Measurements from ENCODE around the gene ZNF287. TPM values are rescaled to one million over a fixed set of nuclear protein-coding genes. Genes with fewer than 3 reads are reported as not detected.
A peak's percentile ranks its signal among the peaks of the same experiment; 100 is the strongest.

ZNF287 gene
- polyA plus RNA-seq, 4 donors, result 0.81 to 2.7 (median 2.2) TPM; not detected in 1

GRCh38 chr17:16507918-16508533 lies 61.0 kb downstream of the ZNF287 start:
- H3K4me3 ChIP-seq (ENCODE audit: low read depth in 1 of 3, low read length in 3 of 3), result no peak overlapping the region
- H3K27ac ChIP-seq (ENCODE audit: low read depth in 1 of 3, low read length in 2 of 3), result peak overlapping the region; percentile 65 to 81 (median 72)
- no peaks in the 10 kb centered on the region for H3K36me3 ChIP-seq (ENCODE audit: control insufficient read depth in 3 of 3, insufficient read depth in 2 of 3, low read depth in 1 of 3, low read length in 3 of 3)
- no peaks in the 10 kb centered on the region for H3K27me3 ChIP-seq (ENCODE audit: control insufficient read depth in 3 of 3, insufficient read depth in 3 of 3, low read length in 3 of 3)
- peaks cover 1 to 21% (median 4%) of the 10 kb centered on the region in 3 donors for H3K4me1 ChIP-seq (ENCODE audit: control insufficient read depth in 3 of 3, insufficient read depth in 2 of 3, low read depth in 1 of 3, low read length in 2 of 3)
- no peaks in the 10 kb centered on the region for H3K9me3 ChIP-seq (ENCODE audit: control insufficient read depth in 2 of 2, insufficient read depth in 1 of 2, low read depth in 1 of 2, low read length in 1 of 2)
- FAIRE-seq (no peak), DNase-seq (peak; percentile 82 to 86)
- 53 to 64% (median 62%) methylated on average over 8 of the region's 8 CpGs for WGBS, 3 donors

DNA sequence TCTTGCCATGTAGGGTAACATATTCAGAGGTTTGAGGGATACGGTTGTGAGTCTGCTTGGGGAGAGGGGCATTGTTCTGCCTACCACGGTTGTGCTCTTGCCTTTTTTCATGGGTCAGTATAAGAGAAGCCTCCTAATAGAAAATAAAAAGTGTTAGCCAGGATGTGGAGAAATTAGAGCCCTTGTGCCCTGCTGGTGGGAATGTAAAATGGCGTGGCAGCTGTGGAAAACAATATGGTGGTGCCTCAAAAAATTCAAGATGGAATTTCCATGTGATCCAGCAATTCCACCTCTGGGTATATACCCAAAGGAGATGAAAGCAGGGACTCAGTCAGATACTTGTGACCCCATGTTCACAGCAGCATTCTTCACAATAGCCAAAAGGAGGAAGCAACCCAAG lies 62.8 kb downstream of the ZNF287 start:
- DNase-seq (no peak), FAIRE-seq (no peak)
- Histone ChIP-seq H3K27me3 (ENCODE audit: control insufficient read depth in 3 of 3, insufficient read depth in 3 of 3, low read length in 3 of 3) (no peaks in the 10 kb centered on the region), H3K9me3 (ENCODE audit: control insufficient read depth in 2 of 2, insufficient read depth in 1 of 2, low read depth in 1 of 2, low read length in 1 of 2) (no peaks in the 10 kb centered on the region), H3K27ac (ENCODE audit: low read depth in 1 of 3, low read length in 2 of 3) (no peak overlapping the region), H3K4me1 (ENCODE audit: control insufficient read depth in 3 of 3, insufficient read depth in 2 of 3, low read depth in 1 of 3, low read length in 2 of 3) (peaks cover 1 to 21% (median 4%) of the 10 kb centered on the region in 3 donors), H3K36me3 (ENCODE audit: control insufficient read depth in 3 of 3, insufficient read depth in 2 of 3, low read depth in 1 of 3, low read length in 3 of 3) (no peaks in the 10 kb centered on the region), H3K4me3 (ENCODE audit: low read depth in 1 of 3, low read length in 3 of 3) (no peak overlapping the region)
- WGBS, 3 donors, result 89 to 97% (median 93%) methylated on average over 3 of the region's 3 CpGs

DNA sequence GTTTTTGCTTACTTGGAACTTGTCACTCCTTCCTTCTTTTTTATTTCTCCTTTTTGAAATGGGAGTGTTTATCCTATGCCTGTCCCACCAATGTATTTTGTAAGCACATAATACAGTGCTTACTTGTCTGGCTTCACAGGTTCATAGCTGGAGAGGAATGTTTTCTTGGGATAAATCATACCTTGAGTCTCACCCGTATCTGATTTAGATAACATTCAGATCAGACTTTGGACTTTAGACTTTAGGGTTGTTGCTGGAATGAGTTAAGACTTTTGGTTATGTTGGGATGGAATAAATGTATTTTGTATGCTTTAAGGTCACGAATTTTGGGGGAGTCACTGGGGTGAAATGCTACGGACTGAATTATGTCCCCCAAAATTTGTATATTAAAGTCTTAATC lies 64.0 kb downstream of the ZNF287 start:
- DNase-seq, result peak; percentile 70 to 90
- WGBS, 3 donors, result 44 to 54% (median 47%) methylated on average over 3 of the region's 3 CpGs
- peaks cover 1 to 21% (median 4%) of the 10 kb centered on the region in 3 donors for H3K4me1 ChIP-seq (ENCODE audit: control insufficient read depth in 3 of 3, insufficient read depth in 2 of 3, low read depth in 1 of 3, low read length in 2 of 3)
- H3K9me3 ChIP-seq (ENCODE audit: control insufficient read depth in 2 of 2, insufficient read depth in 1 of 2, low read depth in 1 of 2, low read length in 1 of 2), result no peaks in the 10 kb centered on the region
- no peaks in the 10 kb centered on the region for H3K36me3 ChIP-seq (ENCODE audit: control insufficient read depth in 3 of 3, insufficient read depth in 2 of 3, low read depth in 1 of 3, low read length in 3 of 3)
- no peak for FAIRE-seq
- no peak overlapping the region for H3K27ac ChIP-seq (ENCODE audit: low read depth in 1 of 3, low read length in 2 of 3)
- H3K27me3 ChIP-seq (ENCODE audit: control insufficient read depth in 3 of 3, insufficient read depth in 3 of 3, low read length in 3 of 3), result no peaks in the 10 kb centered on the region
- H3K4me3 ChIP-seq (ENCODE audit: low read depth in 1 of 3, low read length in 3 of 3), result no peak overlapping the region

Other genes starting within 250 kb of the ZNF287 start
- 100 to 1,000 TPM; 115 to 185 (median 147) TPM for gene CENPV, start 215.7 kb downstream of the ZNF287 start, polyA plus RNA-seq
- gene UBB, start 188.1 kb downstream of the ZNF287 start, polyA plus RNA-seq, result 1,000 to 10,000 TPM; 1,011 to 2,335 (median 1,850) TPM
- gene TRPV2, start 153.6 kb downstream of the ZNF287 start, polyA plus RNA-seq, result 1 to 10 TPM in 3 of 4 donors, under 1 TPM in 1; 0.45 to 9.3 (median 3.3) TPM
- 100 to 1,000 TPM in 1 of 4 donors, 10 to 100 TPM in 3; 30.5 to 130 (median 64.3) TPM for gene LRRC75A, start 77.0 kb downstream of the ZNF287 start, polyA plus RNA-seq
- 1 to 10 TPM in 1 of 4 donors, under 1 TPM in 3; 0.45 to 4.9 (median 0.70) TPM for gene ZNF624, start 84.6 kb upstream of the ZNF287 start, polyA plus RNA-seq
- gene CCDC144A, start 121.0 kb upstream of the ZNF287 start, polyA plus RNA-seq, result under 1 TPM in 2 of 4 donors, not detected in 2; 0.34 to 0.73 TPM